Activated CD4-positive, alpha-beta T cell treated with anti-CD3 and anti-CD28 coated beads, Interleukin-2, Interleukin-6, amounts not matched to agents 100 ng/mL and 50 ng/mL, durations not matched to agents 16 hours and 8 hours (primary cell): ENCODE data around the gene SNRPA1.
A peak's percentile ranks its signal among the peaks of the same experiment; 100 is the strongest.

Experiments used
- DNase-seq: peaks from one replicate; pipeline ENCODE4 v3.0.0-alpha.2; 2020

The SNRPA1 gene

DNA sequence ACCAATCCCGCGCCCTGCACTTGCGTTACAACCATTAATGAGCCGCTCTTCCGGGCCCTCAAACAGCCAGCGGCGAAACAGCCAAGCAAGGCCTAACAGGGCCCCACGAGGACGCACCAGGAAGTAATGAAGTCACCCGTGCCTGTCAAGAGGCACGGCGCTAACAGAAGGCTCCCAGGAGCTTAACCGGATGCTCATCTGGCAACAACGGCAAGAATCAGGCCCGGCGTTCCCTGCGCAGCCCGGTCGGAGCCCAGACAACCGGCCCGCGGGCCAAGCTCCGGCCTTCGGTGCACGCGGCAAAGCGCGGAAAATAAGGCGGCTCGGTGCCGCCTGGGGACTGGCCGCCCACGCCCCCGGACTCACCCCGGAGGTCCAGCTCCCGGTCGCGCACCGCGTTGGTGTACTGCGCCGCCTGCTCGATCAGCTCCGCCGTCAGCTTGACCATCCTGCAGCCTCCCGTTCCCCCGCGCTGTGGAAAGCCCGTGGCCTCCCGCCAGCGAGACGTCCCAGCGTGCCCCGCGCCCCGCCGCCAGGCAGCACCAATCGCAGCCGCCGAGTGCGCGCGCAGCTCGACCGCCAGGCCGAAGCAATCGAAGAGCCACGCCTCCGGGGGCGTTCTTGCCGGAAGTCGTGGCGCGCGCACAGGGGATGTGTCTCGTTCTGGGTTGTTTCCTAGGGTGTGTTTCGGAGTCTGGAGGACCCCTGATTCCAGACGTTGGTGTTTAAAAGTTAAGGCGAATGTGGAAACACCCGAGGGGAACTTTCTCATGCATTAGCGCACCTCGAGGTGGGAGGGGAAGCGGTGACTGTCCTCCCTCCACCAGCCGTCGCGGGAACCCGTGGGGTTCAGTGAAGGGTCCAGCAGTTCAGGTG, at the start of gene SNRPA1:
TSS of gene SNRPA1 (minus strand) at position 518 of the 876 bp plus-strand sequence. CDS start at position 448, 70 bp downstream.
- DNase-seq: peak; percentile 98

GRCh38 chr15:101342056-101342455, 47.0 kb upstream of the SNRPA1 start:
- no peak for DNase-seq

- no peak for DNase-seq
Measured at GRCh38 chr15:101338502-101339057, 43.5 kb upstream of the SNRPA1 start.

GRCh38 chr15:101337976-101338375, 42.9 kb upstream of the SNRPA1 start:
- DNase-seq: no peak

DNA sequence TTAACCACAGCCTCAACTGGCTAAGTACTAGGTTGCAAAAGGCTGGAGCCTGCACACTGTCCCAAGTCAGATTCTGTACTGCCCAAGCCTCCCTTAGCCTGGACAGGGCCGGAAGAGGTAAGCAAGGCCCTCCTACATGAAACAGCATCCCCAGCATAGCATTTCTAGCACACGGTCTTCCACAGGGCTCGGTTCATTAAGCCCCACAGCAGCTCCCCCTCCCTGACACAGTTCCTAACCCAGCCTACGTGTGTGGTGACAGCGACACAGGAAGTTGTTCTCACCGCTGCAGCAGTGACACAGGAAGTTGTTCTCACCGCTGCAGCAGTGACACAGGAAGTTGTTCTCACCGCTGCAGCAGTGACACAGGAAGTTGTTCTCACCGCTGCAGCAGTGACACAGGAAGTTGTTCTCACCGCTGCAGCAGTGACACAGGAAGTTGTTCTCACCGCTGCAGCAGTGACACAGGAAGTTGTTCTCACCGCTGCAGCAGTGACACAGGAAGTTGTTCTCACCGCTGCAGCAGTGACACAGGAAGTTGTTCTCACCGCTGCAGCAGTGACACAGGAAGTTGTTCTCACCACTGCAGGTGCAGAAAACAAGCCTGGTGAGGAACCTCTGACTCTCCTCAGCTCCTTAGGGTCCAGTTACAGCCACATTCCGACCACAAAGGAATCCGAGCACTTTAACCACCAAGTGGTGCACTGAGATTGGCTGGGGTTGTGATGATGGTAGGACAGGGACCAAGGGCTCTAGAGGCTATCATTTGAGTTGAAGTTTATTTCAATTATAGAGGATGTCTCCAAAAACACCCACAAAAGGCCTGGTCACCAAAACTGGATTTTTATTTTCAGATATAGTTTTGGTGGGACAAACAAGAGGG, 39.1 kb upstream of the SNRPA1 start:
- peak; percentile 67 for DNase-seq

DNA sequence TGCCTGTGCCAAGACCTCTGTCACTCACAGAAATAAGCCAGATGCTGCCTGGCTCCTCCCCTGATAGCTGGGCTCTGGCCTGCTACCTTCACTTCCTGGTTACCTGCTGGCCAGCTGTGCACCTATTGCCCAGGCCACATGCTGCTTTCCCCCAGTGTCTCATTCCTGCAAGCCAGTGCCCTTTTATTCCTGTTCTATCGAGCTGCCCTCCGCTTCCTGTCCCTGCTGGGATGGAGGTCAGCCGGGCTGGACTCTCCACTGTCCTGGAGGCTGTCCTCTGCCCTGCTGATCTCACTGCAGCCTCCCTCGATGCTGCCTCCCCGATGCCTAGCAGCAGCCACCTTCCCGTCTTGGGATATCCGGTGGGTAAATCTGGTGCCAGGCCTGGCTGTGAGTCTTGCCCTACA, 37.0 kb upstream of the SNRPA1 start:
- DNase-seq: no peak

DNA sequence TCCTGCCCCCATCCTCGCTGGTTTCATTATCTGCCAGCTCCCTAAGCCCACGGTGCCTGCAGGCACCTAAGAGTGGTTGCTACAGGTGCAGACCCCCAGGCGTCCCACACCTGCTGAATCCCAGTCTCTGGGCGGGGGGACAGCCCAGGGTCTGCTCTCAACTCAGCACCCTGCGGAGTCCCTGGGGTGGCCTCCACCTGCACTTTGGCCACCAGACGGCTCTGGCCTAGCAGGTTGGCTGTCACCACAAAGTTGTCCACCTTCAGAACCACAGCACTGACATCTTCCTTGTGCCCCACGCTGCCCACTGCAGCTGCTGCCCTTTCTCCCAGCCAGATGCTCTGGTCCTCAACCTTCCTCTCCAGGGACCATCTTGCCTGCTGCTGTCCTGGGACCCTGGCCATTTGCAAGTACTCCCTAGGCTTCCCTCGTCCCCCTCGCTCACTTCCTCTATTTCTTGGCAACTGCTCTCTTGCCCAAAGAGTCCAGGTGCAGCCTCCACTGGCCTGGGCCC, 34.9 kb upstream of the SNRPA1 start:
- DNase-seq: no peak

DNA sequence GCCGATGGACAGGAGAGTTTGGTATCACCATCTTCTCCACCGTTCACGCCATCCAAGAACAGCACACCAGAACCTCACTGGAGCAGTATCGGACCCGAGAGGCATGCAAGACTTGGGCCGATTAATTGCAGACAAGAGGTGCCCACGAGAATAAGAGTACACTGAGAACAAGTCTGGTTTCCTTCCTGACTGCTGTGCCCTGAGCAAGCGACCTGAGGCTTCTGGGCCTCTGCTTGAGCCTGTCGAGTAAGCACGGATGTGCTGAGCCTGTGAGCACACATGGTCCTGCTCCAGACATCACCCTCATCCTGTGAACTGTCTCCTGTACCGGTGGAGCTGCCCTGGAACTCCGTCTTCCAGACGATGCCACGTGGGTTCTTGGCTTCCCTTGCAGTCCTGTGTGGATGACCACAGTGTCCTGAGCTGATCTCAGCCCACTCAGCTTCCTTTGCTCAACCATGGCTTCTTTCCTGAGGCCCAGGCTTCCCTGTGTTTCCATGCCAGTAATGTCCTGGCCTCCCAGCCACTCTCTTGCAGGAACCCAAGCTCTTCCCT, 34.3 kb upstream of the SNRPA1 start:
- no peak for DNase-seq

- DNase-seq: no peak
Measured at GRCh38 chr15:101328001-101328400, 33.0 kb upstream of the SNRPA1 start.

DNA sequence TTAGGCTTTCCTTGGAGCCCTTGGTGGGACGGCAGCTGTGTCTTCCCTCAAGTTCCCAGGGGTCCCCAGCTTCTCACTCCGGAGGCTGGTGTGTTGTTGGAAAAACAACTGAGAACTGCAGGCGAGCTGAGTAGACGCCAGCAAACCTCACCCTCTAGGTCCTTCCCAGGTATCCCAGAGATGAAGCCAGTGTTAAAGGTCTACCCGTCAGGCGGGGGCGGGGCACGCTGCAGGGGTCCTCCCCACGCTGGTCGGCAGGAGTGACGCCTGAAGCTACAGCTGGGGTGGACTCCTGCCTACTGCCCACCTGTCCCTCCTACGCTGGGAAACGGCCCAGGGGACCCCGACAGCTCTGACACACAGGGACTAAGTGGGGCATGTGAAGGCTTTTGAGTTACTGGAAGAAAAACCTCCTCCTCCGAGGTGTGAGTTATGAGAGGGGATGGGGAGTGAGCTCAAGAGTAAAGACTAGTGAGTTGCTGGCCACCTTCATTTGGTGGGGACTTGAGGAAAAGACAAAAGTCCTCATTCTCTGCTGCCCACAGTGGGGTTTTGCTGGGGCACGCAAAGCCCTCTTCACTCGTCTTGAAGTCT, 32.2 kb upstream of the SNRPA1 start:
- no peak for DNase-seq

- DNase-seq: no peak
Measured at GRCh38 chr15:101326462-101327146, 31.6 kb upstream of the SNRPA1 start.

DNA sequence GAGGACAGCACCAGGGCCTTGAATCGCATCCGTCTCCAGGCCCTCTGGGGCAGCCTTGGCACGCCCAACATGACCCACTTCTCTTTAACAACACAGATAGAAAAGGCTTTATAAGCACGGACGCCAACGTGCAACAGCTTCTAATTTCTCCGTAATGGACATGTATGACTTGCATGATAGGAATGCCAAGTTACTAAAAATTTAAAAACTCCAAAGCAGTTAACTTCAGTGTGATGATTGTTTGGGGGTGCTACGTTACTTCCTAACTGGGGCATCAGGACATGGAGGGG, 30.9 kb upstream of the SNRPA1 start:
- no peak for DNase-seq

GRCh38 chr15:101325263-101326025, 30.4 kb upstream of the SNRPA1 start:
- DNase-seq: no peak

DNA sequence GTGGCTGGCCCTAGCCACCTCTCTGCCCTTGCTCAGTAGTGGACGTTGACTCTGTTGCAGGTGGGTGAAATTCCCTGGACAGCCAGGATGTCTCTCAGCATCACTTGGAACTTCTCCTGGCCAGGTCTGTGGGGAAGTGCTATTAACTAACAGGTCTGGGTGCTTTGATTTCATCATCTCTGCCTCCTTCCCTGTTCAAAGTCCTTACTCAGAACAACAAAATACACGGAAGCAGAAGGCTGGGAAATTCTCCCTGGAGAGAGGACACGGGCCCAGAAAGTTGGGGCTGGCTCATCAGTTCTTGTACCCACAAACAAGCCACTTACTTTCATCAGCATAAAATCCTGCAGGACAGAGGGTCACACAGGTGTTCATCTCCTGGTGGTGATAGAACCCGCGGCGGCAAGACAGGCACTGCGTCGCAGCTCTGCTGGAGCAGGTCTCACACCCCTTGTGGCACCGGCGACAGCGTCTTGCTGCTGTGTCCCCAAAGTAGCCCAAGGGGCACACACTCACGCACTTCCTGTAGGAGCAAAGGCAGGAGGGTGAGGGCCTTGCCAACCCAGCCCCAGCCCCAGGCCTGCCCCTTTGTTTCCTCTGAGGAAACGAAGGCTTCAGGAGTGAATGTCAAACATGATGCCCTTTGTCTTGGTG, 29.6 kb upstream of the SNRPA1 start:
- DNase-seq: no peak

GRCh38 chr15:101323793-101324523, 28.9 kb upstream of the SNRPA1 start:
- no peak for DNase-seq

GRCh38 chr15:101322854-101323477, 27.9 kb upstream of the SNRPA1 start:
- DNase-seq: no peak

DNA sequence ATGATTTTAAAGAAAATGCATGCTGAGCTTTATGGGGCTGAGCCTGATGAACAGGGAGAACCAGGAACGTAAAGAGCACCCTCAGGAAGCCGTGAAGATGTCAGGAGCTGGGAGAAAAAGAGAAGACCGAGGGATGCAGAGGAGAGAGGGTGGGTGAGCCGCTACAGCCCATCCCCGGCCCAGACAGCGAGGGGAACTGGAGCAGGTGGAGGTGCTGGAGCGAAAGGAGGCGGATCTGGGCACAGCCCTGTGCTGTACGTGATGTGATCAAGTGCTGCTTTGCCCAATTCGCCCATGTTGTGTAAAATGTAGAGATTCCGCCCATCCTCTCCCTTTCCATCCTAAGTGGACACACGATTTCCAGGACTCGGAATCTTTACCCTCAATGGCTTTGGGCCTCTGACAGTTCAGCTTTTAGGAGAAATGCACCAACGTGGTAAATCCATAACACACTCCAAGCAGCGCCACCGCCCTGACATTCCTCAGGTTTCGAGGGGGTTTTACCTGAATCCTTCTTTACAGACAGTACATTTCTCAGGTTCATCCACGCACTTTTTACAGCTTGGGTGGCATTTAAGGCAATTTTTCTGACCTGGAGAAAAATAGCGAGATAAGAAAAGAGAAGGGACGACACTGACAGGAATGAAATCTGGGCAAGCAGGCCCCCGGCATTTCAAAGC, 27.1 kb upstream of the SNRPA1 start:
- no peak for DNase-seq

- DNase-seq: peak; percentile 87
Measured at GRCh38 chr15:101320501-101321052, 25.5 kb upstream of the SNRPA1 start.

- no peak for DNase-seq
Measured at GRCh38 chr15:101318839-101319238, 23.8 kb upstream of the SNRPA1 start.
